Caco-2 (cell line): Measurements from ENCODE around the gene SLC39A11. TPM values are rescaled to one million over a fixed set of nuclear protein-coding genes. Genes with fewer than 3 reads are reported as not detected.

Experiments used
- BruUV-seq: library from RNA; stranded (reverse); fragments of 400-500 nt; replicated peaks from 2 replicates; lab custom pipeline; 2021; lab: Mats Ljungman, UMichigan
- CTCF ChIA-PET: fragments of 300-600 bp; sonication (Branson Sonifier 250); formaldehyde crosslinking; loops from one replicate; lab custom pipeline; 2022; ENCODE audit warnings: antibody characterized with exemption; lab: Charles Lee
- POLR2A ChIA-PET: fragments of 300-600 bp; sonication (Branson Sonifier 250); formaldehyde crosslinking; loops from one replicate; lab custom pipeline; 2022; ENCODE audit warnings: antibody characterized with exemption; lab: Charles Lee
- DNase-seq, 2 experiments: peaks; one replicate each; pipeline versions ENCODE4 v3.0.0 to v3.0.0-alpha.2; 2020 to 2022
- H3K27me3 ChIP-seq: replicated peaks from 2 replicates; pipeline ENCODE4 v1.6.0; 2011; ENCODE audit warnings: low read length; ENCODE audit not compliant: control insufficient read depth, insufficient read depth
- H3K36me3 ChIP-seq: 2 replicates; pipeline ENCODE4 v1.5.1; 2011; ENCODE audit warnings: low read length; ENCODE audit not compliant: control insufficient read depth, insufficient read depth
- H3K4me1 ChIP-seq: fragments of 250-450 bp; sonication (Bioruptor Pico); 2 replicates; pipeline ENCODE4 v1.5.1; 2020; ENCODE audit warnings: mild to moderate bottlenecking
- H3K4me3 ChIP-seq: 2 replicates; pipeline ENCODE4 v1.5.1; 2011; ENCODE audit warnings: low read depth, mild to moderate bottlenecking, control low read depth, low read length
- H3K9me3 ChIP-seq: fragments of 250-450 bp; sonication (Bioruptor Pico); 2 replicates; pipeline ENCODE4 v1.5.1; 2020; ENCODE audit warnings: mild to moderate bottlenecking, moderate library complexity
- H3K27ac Mint-ChIP-seq: one replicate; pipeline ENCODE4 v1.8.0; 2022; ENCODE audit warnings: mixed read lengths; ENCODE audit not compliant: unreplicated experiment
- H3K27me3 Mint-ChIP-seq: one replicate; pipeline ENCODE4 v1.8.0; 2022; ENCODE audit warnings: mixed read lengths; ENCODE audit not compliant: insufficient read depth, unreplicated experiment
- H3K36me3 Mint-ChIP-seq: one replicate; pipeline ENCODE4 v1.8.0; 2022; ENCODE audit warnings: mild to moderate bottlenecking, mixed read lengths; ENCODE audit not compliant: insufficient read depth, unreplicated experiment
- H3K4me1 Mint-ChIP-seq: one replicate; pipeline ENCODE4 v1.8.0; 2022; ENCODE audit warnings: low read depth, mixed read lengths; ENCODE audit not compliant: unreplicated experiment
- H3K4me3 Mint-ChIP-seq: one replicate; pipeline ENCODE4 v1.8.0; 2022; ENCODE audit warnings: mild to moderate bottlenecking, moderate library complexity, mixed read lengths; ENCODE audit not compliant: unreplicated experiment
- H3K9me3 Mint-ChIP-seq: one replicate; pipeline ENCODE4 v1.8.0; 2022; ENCODE audit warnings: mixed read lengths; ENCODE audit not compliant: unreplicated experiment
- intact Hi-C: fragments of 100-400 bp; cut with micrococcal nuclease; formaldehyde crosslinking; loops from one replicate; pipeline ENCODE4 v1.10.0; 2022; ENCODE audit not compliant: unreplicated experiment
- total RNA-seq: library from RNA; stranded (reverse); gene quantifications from 2 replicates; pipeline ENCODE4 v1.2.3, GENCODE V29; 2022
- TF ChIP-seq, protein P1 (sequence below), 2 experiments: fragments of 200-600 bp in 1 of 2; IDR thresholded peaks; 1 replicate in 1 of 2; 2 replicates in 1 of 2; pipeline versions ENCODE4 v1.5.1 to v1.8.0; 2011 to 2022; ENCODE audit warnings: antibody characterized with exemption in 1 of 2, control low read depth in 1 of 2, inconsistent platforms in 1 of 2, low read depth in 1 of 2, low read length in 1 of 2, mild to moderate bottlenecking in 1 of 2, moderate library complexity in 1 of 2; ENCODE audit not compliant: insufficient read depth in 1 of 2, severe bottlenecking in 1 of 2, unreplicated experiment in 1 of 2

Gene SLC39A11
- total RNA-seq, 1 experiment from 2014 or later = 26.4 TPM

DNA sequence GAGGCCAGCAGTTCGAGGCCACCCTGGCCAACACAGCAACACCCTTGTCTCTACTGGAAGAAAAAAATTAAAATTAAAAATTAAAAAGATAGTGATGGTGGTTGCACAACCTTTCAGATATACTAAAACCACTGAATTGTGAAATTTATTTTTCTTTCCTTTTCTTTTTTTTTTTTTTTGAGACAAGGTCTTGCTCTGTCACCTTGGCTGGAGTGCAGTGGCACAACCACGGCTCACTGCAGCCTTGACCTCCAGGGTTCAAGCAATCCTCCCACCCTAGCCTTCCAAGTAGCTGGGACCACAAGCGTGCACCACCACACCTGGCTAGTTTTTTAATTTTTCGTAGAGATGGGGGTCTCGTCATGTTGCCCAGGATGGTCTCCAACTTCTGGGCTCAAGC is 254.4 kb downstream of the SLC39A11 start:
- BruUV-seq = no TSS peak
- no peaks in the 10 kb centered on the region for H3K9me3 Mint-ChIP-seq
- no peak overlapping the region for H3K4me3 ChIP-seq
- H3K4me1 Mint-ChIP-seq = no peaks in the 10 kb centered on the region
- peaks cover 9% of the 10 kb centered on the region; the same call in 1 of the 2 replicates for H3K9me3 ChIP-seq
- no peaks in the 10 kb centered on the region for H3K27me3 Mint-ChIP-seq
- no peaks in the 10 kb centered on the region for H3K36me3 ChIP-seq
- intact Hi-C loops = no loop called here
- TF ChIP-seq, protein P1, sequence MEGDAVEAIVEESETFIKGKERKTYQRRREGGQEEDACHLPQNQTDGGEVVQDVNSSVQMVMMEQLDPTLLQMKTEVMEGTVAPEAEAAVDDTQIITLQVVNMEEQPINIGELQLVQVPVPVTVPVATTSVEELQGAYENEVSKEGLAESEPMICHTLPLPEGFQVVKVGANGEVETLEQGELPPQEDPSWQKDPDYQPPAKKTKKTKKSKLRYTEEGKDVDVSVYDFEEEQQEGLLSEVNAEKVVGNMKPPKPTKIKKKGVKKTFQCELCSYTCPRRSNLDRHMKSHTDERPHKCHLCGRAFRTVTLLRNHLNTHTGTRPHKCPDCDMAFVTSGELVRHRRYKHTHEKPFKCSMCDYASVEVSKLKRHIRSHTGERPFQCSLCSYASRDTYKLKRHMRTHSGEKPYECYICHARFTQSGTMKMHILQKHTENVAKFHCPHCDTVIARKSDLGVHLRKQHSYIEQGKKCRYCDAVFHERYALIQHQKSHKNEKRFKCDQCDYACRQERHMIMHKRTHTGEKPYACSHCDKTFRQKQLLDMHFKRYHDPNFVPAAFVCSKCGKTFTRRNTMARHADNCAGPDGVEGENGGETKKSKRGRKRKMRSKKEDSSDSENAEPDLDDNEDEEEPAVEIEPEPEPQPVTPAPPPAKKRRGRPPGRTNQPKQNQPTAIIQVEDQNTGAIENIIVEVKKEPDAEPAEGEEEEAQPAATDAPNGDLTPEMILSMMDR (IDR thresholded peaks at IDR 0.05; ENCODE audit: insufficient read depth in 1 of 2, low read depth in 1 of 2, low read length in 1 of 2, severe bottlenecking in 1 of 2, unreplicated experiment in 1 of 2) = no peak
- CTCF ChIA-PET = no interaction called here
- peaks cover 9% of the 10 kb centered on the region for H3K36me3 Mint-ChIP-seq
- no peak for DNase-seq
- POLR2A ChIA-PET = no interaction called here
- peaks cover 4% of the 10 kb centered on the region; the same call in 1 of the 2 replicates for H3K4me1 ChIP-seq
- H3K27me3 ChIP-seq = no peaks in the 10 kb centered on the region
- no peak overlapping the region for H3K4me3 Mint-ChIP-seq
- no peak overlapping the region for H3K27ac Mint-ChIP-seq

DNA sequence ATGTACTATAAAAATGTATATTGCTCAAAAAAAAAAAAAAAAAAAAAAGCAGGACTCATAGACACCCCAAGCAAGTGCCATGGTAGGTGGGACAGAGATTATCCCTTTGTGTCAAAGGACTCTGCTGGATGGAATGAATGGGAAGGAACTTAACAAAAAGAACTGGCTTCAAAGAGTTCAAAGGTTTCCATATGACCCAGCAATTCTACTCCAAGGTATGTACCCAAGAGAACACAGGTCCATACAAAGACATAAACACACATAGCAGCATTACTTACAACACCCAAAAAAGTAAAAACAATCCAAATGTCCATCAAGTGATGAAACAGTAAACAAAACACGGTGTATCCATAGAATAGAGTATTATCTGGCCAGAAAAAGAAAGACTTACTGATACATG is 255.2 kb downstream of the SLC39A11 start:
- ChIA-PET POLR2A (no interaction called here), CTCF (no interaction called here)
- Histone ChIP-seq H3K27me3 (no peaks in the 10 kb centered on the region), H3K4me1 (peaks cover 3% of the 10 kb centered on the region; the same call in 1 of the 2 replicates), H3K9me3 (peaks cover 9% of the 10 kb centered on the region; the same call in 1 of the 2 replicates), H3K4me3 (no peak overlapping the region), H3K36me3 (no peaks in the 10 kb centered on the region)
- Mint-ChIP-seq H3K27ac (no peak overlapping the region), H3K27me3 (no peaks in the 10 kb centered on the region), H3K36me3 (peaks cover 9% of the 10 kb centered on the region), H3K4me1 (no peaks in the 10 kb centered on the region), H3K4me3 (no peak overlapping the region), H3K9me3 (no peaks in the 10 kb centered on the region)
- TF ChIP-seq, protein P1 (IDR thresholded peaks at IDR 0.05; ENCODE audit: insufficient read depth in 1 of 2, low read depth in 1 of 2, low read length in 1 of 2, severe bottlenecking in 1 of 2, unreplicated experiment in 1 of 2) = no peak
- no peak for DNase-seq
- no TSS peak for BruUV-seq
- intact Hi-C loops = no loop called here

DNA sequence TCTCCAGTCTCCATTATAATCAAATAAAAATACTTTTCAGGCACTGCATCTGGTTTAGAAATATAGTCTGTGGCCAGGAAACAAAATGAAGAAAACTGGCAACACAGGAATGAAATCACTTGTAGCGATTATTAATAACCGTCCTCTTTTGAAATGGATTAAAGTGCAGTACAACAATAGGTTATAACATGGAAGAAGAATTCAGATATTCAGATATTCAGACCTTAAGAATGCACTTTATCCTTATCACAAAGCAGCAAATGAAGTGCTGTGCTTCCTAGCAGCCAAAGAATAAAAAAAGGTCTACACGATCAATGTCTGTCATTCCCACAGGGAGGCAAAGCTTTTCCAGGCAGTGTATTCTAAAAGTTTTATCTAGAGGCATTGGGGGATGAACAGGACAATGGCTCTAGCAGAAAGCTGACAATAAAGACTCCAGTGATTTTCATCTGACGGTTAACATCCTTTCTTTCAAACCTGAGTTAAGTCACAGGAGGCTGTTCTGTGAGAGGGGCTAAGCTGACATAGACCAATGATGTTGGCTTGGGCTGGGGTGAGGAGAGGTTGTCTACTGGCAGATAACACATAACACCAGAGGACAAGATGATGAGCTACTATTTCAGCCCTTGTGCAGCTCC is 259.2 kb downstream of the SLC39A11 start:
- no peaks in the 10 kb centered on the region for H3K36me3 ChIP-seq
- H3K4me3 Mint-ChIP-seq = no peak overlapping the region
- TF ChIP-seq, protein P1 (IDR thresholded peaks at IDR 0.05; ENCODE audit: insufficient read depth in 1 of 2, low read depth in 1 of 2, low read length in 1 of 2, severe bottlenecking in 1 of 2, unreplicated experiment in 1 of 2) = no peak
- no peak overlapping the region for H3K27ac Mint-ChIP-seq
- no TSS peak for BruUV-seq
- no peaks in the 10 kb centered on the region for H3K27me3 Mint-ChIP-seq
- ChIA-PET POLR2A (no interaction called here), CTCF (interaction anchor here (1.0 kb wide), 1 partner anchor 105 kb away, joined by 3 read pairs; no protein-coding TSS in a partner anchor)
- H3K4me3 ChIP-seq = no peak overlapping the region
- no peaks in the 10 kb centered on the region for H3K9me3 Mint-ChIP-seq
- intact Hi-C loops = no loop called here
- no peaks in the 10 kb centered on the region for H3K36me3 Mint-ChIP-seq
- peaks cover 3% of the 10 kb centered on the region; the same call in 1 of the 2 replicates for H3K4me1 ChIP-seq
- no peaks in the 10 kb centered on the region for H3K9me3 ChIP-seq
- no peaks in the 10 kb centered on the region for H3K4me1 Mint-ChIP-seq
- DNase-seq = no peak
- H3K27me3 ChIP-seq = no peaks in the 10 kb centered on the region
